HG03196 (cell line): ENCODE measurements around the gene CBY1.

Source experiments
- ATAC-seq: cut with Tn5 transposase; IDR thresholded peaks from one replicate; pipeline ENCODE4 v1.9.1; 2021; ENCODE audit not compliant: unreplicated experiment

CBY1 gene

DNA sequence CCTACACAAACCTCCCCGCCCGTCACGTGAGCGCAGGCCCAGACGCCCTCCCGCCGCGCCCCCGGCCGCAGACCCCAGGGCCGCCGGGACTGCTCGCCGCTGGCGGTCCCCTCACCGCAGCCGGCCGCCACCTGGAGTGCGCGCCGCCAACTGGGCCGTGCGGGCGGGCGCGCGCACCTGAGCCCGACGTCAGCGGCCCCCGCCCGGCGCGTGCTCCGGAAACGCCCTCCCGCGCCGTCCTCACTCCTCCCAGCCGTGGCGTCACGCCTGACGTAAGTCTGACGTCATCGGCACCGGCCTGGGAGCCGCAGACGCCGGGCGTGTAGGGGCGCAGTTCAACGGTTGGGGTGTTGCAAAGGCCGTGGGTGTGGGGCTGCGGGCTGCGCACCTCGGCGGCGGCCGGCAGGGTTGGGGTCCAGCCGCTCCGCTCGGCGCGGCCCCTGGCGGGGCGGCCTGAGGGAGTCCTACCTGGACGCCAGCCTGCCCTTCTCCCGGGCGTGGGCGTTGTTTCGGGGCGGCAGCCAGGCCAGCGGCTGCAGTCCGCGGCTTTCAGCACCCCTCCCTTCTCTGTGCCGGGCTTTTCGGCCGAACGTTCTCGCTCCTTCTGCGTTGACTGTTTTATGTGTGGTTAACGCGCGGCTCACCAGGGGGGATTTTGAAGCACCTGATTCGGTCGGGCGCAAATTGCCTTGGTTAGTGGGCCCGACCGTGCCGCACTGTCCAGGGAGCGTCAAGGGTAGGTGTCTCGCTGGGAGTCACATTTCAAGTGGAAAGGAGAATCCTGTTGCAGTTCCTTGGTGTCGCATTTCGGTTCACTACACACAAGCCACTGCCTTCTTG lies 44.6 kb downstream of the CBY1 start, which contains the start of gene JOSD1:
Gene JOSD1, minus strand, starts transcription at position 155 of the 840 bp plus-strand sequence. CDS start 956 bp downstream, outside the sequence.
- peak; percentile 34 for ATAC-seq

DNA sequence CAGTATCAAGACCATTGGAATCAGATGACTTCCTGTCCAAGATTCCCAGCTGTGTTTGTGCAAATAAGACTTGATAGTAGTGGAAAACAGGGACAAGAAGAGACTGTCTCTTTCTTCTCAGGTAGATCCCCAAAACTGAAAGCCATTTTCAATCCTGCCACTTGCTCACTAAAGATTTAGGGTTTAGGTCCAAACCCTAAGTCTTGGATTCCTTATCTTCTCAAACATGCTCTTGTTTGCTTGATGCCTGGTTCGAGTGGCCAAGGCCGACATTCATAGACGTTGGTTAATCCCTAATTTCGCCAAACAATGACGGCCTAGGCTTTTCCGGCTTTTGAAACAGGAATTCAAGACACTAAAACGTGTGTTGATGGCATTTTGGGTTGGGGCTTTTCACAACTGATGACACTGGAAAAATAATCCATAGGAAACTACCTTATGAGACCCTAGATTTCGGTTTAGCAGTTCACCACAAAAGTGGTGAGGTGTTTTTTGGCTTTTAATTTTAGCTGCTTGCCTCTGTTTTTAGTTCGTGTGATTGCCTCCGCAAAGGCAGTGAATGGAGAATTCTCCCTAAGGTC lies 48.3 kb downstream of the CBY1 start:
- no peak for ATAC-seq

DNA sequence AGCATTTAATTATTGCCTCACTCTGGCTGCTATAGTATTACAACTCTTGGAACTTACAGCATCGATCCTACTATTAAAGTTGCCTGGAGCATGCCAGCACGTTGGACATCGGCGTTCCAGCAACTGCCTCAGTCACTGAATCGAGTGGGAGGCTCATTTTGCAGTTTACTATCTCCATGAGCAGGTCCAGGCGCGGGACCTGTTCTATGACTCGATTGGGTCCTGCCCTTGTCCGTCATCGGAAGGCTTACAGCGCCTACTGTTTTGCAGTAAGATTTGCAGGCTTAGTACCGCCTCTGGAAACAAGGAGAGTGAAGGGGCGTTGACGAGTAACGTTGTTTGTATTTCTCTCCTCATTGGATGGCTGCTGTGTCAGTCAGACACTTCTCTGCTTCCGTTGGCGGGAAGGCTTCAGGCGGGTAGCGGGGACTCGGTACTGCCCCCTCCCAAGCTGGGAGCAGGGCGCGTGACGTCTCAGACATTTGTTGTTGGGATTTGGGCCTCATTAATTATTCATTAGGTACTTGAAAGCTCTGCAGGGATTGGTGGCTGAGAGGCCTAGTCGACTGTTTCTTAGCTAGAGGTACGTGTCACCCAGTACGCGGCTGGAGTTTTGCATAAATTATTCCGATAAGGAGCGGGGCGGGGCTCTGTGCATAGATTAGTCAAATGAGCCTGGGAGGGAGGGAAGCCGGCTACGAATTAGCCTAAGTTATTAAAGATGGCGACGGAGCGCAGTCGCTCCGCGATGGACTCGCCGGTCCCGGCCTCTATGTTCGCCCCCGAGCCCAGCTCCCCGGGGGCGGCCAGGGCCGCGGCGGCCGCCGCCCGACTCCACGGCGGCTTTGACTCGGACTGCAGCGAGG lies 49.0 kb downstream of the CBY1 start, which contains the start of gene GTPBP1:
Gene GTPBP1, plus strand, starts transcription at position 710 of the 866 bp plus-strand sequence. Its CDS starts 12 bp downstream, at position 722.
- ATAC-seq = peak; percentile 65

DNA sequence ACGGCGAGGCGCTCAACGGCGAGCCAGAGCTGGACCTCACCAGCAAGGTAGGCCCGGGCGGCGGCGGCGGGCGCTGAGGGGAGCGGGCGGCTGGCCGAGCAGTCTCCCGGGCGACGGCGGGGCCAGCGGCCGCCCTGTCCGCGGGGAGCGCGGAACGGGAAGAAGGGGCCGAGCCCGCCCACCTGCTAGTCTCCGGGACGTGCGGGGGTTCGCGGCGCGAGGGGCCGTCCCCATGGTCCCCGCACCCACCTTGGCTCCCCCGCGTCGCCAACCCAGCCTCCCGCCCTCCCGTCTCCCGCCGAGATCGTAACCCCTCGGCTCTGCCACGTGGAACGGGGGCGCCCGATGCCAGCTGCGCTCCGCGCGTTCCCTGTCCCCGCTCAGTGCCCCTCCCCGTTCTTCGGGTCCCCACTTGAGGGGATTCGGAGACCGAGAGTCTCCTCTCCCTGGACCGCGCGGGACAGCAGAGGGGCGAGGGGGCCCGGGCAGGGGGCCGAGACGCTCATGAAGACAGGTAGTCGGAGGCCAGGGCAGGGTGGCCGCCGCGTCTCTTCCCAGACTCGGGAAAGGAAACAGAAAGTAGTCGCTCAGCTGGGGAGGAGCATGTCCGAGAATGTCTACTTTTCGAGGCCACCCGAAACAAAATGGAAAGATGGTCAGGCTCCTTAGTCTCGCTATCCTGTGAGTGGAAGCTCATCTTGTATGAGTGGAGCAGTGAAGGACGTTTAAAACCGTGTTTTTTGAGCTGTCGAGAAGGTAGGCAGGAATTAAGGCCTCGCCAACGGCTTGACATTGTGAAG lies 49.9 kb downstream of the CBY1 start:
- peak; percentile 3 for ATAC-seq

DNA sequence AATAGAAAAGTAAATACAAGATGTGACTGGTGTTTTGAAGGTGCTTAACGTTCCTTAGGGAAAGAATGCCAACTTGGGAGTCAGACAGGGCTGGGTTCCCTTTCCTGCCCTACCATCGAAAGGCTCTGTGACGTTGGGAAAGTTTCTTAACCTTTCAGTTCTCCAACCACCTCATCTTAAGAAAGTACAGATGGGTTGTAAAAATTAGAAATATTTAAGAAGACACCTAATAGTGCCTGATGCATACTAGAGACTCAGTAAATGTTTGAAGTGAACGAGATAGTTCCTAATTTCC lies 50.4 kb downstream of the CBY1 start:
- no peak for ATAC-seq

DNA sequence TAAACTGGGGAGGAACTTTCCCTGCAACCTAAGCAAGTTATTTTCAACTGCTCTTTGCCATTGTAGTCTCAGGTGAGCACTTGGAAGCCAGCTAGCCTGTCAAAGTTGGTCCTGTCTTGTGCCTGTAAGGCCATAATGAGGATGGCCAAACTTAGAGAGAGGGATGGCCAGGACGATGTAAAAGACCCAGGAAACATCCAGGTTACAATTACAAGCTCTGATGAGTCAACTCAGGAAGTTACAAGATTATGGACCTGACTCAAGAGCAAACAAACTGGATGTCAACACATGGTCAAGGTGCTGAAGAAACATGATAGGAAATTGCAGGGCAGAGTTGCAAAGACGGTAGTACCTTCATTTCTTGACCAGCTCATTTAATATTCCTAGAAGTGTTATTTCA lies 50.9 kb downstream of the CBY1 start:
- ATAC-seq = no peak

DNA sequence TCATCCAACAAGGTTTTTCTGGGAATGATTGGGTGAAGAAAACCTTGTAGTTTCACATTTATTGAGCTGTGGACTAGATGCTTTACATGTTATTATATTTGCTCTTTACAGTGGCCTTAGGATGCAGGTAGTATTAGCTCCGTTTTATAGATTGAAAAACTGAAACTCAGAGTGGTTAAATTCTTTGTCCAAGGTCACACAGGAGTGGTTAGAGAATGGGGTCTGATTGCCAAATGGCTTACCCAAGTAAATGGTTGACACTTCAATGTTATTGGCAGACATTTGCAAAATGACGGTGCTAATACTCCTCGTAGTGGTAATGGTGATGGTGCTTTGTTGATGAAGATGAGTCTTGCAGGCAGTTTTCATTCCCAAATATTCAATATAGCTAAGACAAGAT lies 51.5 kb downstream of the CBY1 start:
- no peak for ATAC-seq

DNA sequence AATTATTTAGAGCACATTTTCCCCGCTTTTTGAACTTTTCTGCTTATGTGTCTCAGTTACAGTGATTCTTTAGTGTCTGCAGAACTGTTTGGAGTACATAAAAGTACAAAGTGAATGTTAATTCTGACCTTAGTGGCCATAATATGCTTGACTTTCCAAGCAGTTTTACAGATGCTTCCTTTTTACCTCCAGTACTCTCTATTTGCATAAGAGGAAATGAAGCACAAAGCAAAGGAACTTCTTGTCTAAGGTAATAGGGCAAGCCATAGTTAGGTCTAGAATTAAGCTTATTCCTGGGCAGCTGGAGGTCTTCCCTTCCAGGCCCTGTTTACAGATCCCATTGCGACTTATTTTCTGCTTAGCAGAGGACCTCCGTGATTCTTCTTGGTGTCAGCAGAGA lies 52.9 kb downstream of the CBY1 start:
- no peak for ATAC-seq

DNA sequence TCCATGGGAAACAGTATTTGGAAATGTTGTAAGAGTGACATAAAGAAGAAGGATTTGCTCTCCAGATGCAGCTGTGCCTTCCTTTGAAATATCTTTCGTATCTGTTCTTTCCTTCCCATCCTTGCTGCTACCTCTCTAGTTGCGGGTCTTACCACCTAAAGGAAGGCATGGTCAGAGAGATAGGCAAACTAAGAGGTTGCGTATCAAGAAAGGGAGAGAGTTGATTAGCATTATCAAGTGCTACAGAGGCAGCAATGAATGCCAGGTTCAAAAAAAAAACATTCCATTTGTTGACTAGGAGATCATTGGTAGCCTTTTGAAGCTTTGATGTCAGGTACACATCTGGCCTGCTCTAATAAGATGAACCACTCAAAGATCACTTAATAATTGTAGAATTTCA lies 53.9 kb downstream of the CBY1 start:
- no peak for ATAC-seq

DNA sequence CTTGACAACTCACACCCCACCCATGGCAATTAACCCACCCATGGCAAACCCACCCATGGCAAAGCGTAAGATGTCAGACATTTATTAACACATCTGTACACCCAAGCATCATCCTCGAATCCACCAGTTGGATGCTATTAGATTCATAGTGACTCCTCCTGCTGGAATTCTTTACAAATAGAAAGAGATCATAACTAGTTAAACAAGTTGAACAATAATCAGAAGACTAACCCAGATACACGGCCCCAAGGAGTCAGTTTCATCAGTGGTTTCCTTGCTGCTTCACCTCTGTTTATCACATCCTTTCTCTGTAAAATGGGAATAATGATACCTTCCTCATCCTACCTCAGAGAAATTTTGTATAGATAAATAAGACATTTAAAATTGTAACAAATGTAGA lies 54.4 kb downstream of the CBY1 start:
- no peak for ATAC-seq

DNA sequence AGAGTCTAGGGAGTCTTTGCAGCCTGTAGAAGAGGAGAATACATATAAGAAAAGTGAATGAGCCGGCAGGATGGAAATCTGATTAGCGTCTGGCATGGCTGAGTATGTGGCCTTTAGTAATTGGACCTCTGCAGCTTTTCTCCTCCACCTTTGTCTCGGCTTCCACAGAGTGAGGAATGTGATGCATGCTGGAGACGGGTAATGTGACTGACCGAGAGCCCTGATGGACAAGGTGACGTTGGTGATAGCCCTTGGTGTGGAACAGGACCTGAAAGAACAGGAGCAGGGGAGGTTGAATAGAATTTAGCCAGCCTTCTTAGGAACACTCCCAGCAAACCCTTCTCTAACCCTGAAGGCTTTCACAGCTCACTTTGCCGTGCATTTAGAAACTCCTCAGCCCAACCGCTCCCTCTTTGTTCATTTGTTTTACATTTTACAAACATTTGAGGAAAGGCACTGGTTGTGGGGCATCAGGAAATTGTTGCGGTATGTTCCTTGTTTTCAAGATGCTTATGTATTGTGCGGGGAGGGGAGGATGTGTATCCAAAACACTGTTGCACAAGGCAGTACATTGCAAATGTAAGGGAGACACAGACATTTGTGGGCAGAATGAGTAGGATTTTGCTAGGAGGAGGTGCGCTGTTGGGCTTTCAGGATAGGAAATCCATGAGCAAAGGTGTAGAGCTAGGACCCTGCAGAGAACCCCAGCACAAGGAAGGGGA lies 56.2 kb downstream of the CBY1 start:
- ATAC-seq = no peak

DNA sequence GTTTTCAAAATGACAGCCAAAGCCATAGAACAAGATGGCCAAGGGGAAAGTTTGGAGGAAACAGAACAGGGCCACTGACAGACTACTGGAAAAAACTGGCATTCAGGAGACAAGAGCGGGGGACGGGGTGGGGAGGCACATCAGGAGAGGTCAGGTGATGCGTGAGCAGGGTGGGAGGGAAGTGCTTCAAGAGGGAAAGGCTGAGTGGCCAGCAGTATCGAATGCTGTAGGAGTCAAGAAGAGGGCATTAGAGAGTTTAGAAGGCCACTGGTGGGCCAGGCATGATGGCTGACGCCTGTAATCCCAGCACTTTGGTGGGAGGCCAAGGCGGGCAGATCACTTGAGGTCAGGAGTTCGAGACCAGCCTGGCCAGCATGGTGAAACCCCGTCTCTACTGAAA lies 57.5 kb downstream of the CBY1 start:
- no peak for ATAC-seq

DNA sequence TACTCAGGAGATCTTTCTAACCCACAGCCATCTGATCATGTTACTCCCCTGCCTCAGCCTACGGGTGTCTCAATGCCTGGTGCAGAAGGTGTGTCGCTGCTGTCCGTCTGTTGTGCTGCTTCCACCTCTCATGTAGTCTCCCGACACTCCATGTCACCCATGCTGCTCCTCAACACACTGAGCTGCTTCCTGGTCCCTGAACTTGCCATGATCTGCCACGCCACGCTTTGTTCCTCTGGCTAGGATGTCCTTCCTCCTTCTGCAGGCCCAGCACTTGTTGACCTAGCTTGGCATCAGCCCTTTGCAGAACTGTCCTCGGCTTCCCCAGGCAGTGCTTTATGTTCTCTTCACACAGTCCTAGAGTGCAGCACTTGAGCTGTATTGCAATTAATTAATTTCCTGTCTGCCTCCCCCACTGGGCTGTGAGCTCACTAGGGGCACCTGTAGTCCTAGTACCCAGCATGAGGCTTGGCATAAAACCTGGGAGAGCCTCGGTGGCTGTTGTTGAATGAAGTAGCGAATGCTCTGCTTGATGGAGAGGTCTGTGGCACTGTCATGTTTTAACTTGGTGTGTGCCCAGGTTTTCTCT lies 58.8 kb downstream of the CBY1 start:
- ATAC-seq = no peak

DNA sequence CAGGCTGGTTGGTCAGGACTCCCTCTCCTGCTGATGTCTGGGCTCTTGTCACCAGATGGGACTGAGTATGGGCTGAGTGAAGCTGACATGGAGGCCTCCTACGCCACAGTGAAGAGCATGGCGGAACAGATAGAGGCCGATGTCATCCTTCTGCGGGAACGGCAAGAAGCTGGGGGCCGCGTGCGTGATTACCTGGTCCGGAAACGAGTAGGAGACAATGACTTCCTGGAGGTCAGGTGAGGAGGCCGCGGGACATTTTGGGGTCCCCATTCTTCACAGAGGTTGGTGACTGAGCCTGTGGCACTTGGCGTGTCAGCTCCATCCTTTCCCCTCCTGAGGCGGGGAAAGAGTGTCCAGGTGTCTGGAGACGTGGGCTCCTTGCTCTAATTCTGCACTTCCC lies 59.4 kb downstream of the CBY1 start:
- ATAC-seq = no peak

DNA sequence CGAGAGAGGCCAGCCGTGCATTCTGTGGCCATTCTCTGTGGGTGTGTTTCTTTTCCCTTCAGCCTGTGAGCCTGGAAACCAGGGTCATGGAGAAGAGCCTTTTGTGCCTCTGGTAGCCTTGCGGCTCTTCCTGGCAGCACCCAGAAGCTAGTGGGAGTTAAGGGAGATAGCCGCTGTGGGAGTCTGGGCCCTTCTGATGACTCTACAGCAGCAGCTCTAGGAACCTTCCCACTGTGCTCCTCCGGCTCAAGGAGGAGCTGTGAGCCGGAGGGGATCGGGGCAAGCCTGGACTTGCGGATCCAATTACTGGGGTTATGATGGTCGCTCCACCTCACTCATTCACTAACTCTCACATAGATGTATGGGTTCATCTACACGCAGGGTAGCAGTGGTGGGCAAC lies 59.8 kb downstream of the CBY1 start:
- ATAC-seq = no peak

DNA sequence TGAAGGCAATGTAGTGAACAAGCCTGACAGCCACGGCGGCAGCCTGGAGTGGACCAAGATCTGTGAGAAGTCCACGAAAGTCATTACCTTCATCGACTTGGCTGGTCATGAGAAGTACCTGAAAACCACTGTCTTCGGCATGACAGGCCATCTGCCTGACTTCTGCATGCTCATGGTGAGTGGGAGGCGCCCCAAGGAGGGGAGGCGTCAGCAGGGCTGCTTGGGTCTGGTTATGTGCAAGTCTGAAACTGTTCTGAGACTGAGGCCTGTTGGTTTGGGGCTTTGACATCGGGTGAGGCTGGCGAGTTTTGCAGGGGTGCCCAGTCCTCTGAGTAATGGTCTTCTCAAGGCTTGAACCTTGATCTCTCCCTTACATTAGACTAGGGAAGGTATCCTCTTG lies 60.4 kb downstream of the CBY1 start:
- ATAC-seq = no peak

DNA sequence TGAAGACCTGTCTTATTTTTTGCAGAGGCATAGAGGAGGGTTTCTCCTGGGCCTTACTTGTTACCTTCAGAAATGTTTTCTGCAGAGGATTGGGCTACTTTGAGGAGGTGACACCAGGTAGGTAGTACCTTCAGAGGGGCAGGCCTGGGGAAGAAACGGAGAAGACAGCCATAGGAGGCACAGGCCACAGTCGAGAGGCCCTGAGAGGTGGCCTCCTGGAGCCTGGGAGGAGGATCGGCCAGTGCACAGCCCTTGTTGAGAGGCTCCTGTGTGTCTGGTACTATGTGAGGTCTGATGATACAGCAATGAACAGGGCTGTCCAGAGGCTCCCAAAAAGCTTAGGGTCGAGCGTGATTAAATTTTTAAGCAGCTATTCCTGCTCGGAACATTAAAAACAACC lies 60.8 kb downstream of the CBY1 start:
- no peak for ATAC-seq

DNA sequence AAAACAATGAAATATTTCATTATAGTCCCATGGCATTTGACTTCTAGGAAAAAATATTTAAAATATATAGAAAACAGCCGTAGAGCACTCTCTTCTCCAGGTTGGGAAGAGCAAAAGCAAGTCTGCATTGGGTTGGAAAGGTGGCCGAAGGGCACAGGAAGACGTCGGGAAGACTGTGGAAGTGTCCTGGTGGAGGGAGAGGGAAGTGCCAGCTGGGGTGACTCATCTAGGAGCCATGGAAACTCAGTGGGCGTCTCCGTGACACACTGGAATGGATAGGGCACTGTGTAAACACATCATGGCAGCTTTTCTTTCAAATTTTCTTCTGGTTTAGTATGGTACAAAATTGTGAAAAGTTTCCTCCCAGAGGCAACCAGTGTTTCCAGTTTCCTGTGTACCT lies 62.0 kb downstream of the CBY1 start:
- no peak for ATAC-seq

DNA sequence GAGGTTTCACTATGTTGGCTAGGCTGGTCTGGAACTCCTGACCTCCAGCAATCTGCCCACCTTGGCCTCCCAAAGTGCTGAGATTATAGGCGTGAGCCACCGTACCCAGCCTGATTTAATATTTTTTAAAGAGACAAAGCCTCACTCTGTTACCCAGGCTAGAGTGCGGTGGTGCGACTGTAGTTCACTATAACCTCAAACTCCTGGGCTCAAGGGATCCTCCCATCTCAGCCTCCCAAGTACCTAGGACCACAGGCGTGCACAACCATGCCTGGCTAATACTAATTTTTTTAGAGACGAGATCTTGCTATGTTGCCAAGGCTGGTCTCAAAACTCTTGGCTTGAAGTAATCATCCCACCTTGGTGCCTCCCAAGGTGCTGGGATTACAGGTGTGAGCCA lies 62.8 kb downstream of the CBY1 start:
- ATAC-seq = no peak

DNA sequence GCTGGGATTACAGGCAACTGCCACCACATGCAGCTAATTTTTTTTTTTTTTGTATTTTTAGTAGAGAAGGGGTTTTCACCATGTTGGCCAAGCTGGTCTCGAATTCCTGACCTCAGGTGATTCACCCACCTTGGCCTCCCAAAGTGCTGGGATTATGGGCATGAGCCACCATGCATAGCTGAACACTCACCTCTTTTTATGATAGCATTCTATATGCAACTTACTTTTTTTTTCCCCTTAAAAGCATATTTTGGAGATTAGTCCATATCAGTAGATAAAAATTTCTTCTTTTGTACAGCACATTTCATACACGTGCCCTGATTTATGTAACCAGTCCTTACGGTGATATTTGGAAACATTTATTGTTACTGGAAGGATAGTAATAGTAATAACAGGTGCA lies 63.9 kb downstream of the CBY1 start:
- ATAC-seq = no peak
